ENCODE data around the gene KLHL30.
A peak's percentile ranks its signal among the peaks of the same experiment; 100 is the strongest.

Gene KLHL30

DNA sequence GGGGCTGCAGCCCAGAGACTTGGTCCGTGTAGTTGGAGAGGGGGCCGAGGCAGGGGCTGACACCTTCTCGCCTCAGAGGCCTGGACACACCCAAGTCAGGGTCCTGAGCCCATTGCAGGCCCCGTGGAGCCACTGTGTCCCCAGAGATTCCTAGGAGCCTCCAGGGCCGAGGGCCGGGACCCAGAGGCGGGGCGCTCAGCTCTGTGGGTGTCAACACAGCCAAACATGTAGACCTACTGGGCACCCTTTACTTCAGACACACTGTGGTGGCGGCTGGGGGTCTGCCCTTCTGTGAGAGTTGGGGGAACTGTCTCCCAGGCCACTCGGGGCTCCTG, 38.8 kb upstream of the KLHL30 start:
- H3K4me3 Mint-ChIP-seq, result no peak overlapping the region
- no peak overlapping the region for H3K27ac Mint-ChIP-seq
- peaks cover 11% of the 10 kb centered on the region for H3K4me1 Mint-ChIP-seq (ENCODE audit: low read depth)
- peaks cover 16% of the 10 kb centered on the region for H3K36me3 Mint-ChIP-seq (ENCODE audit: low read depth)
- H3K9me3 Mint-ChIP-seq, result no peaks in the 10 kb centered on the region
- H3K27me3 Mint-ChIP-seq, result no peaks in the 10 kb centered on the region

DNA sequence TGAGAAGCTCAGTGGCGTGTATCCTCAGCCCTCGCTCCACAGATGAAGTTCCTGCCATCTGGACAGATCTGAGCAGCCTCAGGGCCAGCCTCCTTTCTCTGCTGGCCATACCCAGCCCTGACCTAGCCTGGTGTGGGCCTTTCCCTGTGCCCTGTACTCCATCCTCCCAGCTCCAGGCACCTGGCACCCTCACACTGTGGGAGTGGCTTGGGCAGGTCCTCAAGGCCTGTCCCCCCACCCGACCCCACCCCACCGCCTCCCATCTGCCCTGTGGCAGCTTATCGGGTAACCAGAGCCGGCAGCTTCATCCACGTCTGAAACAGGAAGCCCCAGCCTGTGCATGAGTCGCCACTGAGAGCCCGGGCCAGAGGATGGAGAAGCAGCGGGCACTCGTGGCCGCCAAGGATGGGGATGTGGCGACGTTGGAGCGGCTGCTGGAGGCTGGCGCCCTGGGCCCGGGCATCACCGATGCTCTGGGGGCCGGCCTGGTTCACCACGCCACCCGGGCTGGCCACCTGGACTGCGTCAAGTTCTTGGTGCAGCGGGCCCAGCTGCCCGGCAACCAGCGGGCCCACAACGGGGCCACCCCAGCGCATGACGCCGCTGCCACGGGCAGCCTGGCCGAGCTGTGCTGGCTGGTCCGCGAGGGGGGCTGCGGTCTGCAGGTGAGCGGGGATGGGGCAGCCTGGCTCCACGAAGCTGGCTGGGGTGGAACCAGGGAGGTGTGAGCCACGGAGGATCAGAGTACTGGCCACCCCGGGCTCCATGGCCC, 38.2 kb upstream of the KLHL30 start, which contains the start of gene ESPNL:
TSS of gene ESPNL (plus strand) at position 292 of the 772 bp plus-strand sequence. CDS start at position 372, 80 bp downstream.
- Mint-ChIP-seq H3K27me3 (no peaks in the 10 kb centered on the region), H3K9me3 (no peaks in the 10 kb centered on the region), H3K27ac (peak within 1 kb of the TSS; percentile 46), H3K36me3 (ENCODE audit: low read depth) (peaks cover 11% of the 10 kb centered on the region), H3K4me3 (no peak within 1 kb of the TSS), H3K4me1 (ENCODE audit: low read depth) (peaks cover 11% of the 10 kb centered on the region)

DNA sequence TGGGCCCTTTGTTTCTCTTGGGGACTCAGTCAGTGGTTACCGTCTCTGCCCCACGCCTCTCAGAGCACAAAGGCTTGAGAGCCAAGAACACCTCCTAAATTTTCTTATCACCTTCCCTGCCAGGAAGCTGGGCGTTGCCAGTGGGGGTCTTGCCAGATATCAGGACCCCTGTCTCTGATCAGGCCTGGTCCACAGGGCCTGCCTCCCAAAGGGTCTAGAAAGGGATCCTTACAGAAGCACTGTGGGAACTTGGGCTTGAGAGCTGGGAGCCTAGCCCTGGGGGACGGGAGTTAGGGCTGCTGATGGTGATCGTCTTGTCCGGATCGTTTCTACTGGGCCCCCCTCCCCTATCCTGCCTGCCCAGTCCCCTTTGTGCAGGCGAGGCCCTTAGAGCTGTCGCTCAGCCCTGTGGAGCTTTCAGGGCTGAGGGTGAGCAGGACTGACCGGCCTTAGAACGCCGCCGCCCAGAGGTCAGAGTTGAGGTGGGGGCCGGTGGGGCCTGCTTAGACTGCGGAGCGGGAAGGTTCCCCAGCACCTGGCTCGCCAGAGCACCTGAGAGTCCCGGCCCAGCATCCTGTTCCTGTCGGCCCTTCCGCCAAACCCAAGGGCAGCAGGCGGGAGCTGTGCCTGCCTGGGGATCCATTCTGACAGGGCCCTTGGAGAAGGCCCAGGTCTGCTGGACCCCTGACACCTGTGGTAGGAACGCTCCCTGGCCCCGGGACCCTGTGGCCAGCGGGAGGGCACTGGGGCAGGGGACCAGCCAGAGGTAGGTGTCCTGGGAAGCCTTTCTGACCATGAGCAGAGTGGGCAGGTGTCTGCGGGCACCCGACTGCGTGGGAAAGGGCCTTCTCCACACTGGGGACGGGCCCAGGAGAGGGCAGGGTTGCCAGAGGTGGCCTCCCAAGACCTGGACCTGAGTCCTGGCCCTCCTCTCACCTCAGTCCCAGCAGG, 37.4 kb upstream of the KLHL30 start:
- H3K9me3 Mint-ChIP-seq, result no peaks in the 10 kb centered on the region
- peaks cover 9% of the 10 kb centered on the region for H3K36me3 Mint-ChIP-seq (ENCODE audit: low read depth)
- peaks cover 11% of the 10 kb centered on the region for H3K4me1 Mint-ChIP-seq (ENCODE audit: low read depth)
- H3K4me3 Mint-ChIP-seq, result no peak overlapping the region
- H3K27me3 Mint-ChIP-seq, result no peaks in the 10 kb centered on the region
- H3K27ac Mint-ChIP-seq, result no peak overlapping the region

DNA sequence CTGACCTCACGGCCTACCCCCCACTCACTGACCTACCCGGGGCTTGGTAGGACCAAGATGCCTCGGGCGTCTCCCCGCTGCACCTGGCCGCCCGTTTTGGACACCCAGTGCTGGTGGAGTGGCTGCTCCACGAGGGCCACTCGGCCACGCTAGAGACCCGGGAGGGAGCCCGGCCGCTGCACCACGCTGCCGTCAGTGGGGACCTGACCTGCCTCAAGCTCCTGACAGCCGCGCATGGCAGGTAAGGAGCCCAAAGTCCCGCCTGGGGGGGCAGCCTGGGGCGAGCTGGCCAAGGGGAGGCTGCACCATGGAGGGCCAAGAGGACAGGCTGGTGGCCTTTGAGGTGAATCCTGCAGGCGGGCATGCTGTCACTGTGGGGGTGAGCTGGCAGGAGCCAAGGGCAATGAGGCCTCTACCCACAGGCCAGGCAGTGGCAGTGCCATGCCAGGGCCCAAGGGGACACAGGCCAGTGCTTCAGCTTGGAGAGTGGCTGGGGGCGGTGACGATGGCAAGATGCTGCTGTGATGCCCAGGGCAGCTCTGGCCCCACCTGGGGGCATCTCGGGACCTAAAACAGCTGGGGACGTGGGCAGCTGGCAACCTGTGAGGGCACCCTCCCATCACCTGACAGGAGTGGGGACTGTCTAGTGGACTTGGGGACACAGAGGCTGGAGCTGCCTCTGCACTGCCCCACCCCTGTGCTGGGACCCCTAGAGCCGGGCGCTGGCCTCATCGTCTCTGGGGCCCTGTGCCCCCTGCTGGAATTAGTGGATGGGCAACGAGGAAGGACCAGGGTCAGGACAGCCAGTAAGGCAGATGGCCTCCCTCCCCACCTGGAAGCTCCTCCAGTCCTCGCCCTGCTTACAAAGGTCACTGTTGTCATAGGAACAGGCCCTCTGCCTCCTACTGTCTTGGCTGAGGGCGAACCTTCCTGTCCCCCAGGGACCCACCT, 36.3 kb upstream of the KLHL30 start:
- Mint-ChIP-seq H3K4me1 (ENCODE audit: low read depth) (peaks cover 11% of the 10 kb centered on the region), H3K27ac (no peak overlapping the region), H3K36me3 (ENCODE audit: low read depth) (peaks cover 5% of the 10 kb centered on the region), H3K9me3 (no peaks in the 10 kb centered on the region), H3K4me3 (no peak overlapping the region), H3K27me3 (no peaks in the 10 kb centered on the region)

DNA sequence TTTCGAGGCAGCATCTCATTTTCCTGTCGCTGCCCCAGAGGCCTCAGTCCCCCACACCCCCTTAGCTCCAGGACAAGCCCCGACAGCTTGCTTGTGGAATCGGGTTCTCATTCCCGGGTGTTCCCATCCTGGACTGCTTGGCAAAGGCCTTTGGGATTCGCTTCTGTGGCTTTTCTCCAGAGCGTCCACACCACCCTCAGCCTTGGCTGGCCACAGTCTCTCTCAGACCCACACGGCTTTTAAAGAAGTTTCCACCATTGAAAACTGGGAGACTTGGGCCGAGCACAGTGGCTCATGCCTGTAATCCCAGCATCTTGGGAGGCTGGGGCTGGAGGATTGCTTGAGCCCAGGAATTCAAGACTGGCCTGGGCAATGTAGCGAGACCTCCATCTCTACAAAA, 35.6 kb upstream of the KLHL30 start:
- no peaks in the 10 kb centered on the region for H3K27me3 Mint-ChIP-seq
- no peak overlapping the region for H3K27ac Mint-ChIP-seq
- peaks cover 16% of the 10 kb centered on the region for H3K4me1 Mint-ChIP-seq (ENCODE audit: low read depth)
- H3K4me3 Mint-ChIP-seq, result no peak overlapping the region
- peaks cover 2% of the 10 kb centered on the region for H3K36me3 Mint-ChIP-seq (ENCODE audit: low read depth)
- no peaks in the 10 kb centered on the region for H3K9me3 Mint-ChIP-seq

DNA sequence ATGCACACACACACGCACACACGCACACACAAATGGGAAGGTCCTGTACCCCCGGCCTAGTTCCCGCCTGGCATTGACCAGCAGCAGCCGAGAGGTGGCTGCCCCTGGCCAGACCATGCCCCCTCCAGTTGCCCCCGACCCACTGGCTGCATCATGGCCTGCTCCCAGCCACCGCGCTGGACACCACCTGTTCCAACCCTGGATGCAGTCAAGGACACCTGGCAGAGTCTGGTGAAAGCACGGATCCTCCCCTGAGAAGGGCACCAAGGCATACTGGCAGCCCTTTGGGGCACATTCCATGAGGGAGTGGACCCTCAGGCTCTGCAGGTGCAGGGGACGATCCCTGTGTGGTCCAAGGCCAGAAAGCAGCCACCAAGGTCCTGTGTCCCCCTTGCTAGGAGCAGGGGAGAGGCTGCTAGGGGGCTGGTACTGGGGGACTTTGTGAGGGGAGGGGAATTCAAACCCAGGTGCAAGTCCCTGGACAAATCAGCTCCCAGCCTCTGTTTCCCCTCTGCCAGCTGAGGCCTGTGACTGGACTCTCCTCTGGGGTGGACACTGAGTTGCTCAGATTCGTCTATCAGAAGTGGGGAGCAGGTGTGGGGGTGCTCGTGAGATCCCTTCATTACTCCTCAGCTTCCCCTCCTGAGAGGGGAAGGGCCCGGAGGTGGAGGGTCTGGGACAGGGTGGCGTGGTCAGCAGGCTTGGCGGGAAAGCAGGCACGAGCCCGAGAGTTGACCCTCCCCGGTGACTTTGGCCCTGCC, 34.8 kb upstream of the KLHL30 start:
- H3K27me3 Mint-ChIP-seq, result no peaks in the 10 kb centered on the region
- H3K36me3 Mint-ChIP-seq (ENCODE audit: low read depth), result no peaks in the 10 kb centered on the region
- H3K9me3 Mint-ChIP-seq, result no peaks in the 10 kb centered on the region
- peaks cover 12% of the 10 kb centered on the region for H3K4me1 Mint-ChIP-seq (ENCODE audit: low read depth)
- no peak overlapping the region for H3K4me3 Mint-ChIP-seq
- H3K27ac Mint-ChIP-seq, result no peak overlapping the region

DNA sequence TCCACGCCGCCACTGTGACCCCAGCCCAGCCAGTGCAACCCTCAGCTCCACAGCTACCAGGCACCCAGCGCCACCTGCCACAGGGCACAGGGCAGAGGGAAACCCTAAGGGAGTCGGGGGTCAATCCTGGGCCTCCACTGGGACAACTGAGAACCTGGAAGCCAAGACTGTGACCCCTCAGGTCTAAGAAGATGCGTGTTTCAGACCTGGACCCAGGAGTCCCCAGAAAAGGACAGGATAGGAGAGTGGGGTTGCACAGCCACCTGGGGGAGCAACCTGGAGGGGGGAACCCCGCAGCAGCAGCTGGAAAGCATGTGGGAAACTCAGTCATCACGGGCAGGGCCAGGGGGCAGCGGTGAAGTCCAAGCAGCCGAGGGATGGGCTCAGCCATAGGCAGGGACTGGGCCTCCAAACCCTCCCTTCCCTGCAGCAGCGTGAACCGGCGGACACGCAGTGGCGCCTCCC, 34.2 kb upstream of the KLHL30 start:
- no peak overlapping the region for H3K27ac Mint-ChIP-seq
- H3K27me3 Mint-ChIP-seq, result no peaks in the 10 kb centered on the region
- H3K4me1 Mint-ChIP-seq (ENCODE audit: low read depth), result peaks cover 9% of the 10 kb centered on the region
- no peaks in the 10 kb centered on the region for H3K36me3 Mint-ChIP-seq (ENCODE audit: low read depth)
- H3K9me3 Mint-ChIP-seq, result no peaks in the 10 kb centered on the region
- H3K4me3 Mint-ChIP-seq, result no peak overlapping the region

DNA sequence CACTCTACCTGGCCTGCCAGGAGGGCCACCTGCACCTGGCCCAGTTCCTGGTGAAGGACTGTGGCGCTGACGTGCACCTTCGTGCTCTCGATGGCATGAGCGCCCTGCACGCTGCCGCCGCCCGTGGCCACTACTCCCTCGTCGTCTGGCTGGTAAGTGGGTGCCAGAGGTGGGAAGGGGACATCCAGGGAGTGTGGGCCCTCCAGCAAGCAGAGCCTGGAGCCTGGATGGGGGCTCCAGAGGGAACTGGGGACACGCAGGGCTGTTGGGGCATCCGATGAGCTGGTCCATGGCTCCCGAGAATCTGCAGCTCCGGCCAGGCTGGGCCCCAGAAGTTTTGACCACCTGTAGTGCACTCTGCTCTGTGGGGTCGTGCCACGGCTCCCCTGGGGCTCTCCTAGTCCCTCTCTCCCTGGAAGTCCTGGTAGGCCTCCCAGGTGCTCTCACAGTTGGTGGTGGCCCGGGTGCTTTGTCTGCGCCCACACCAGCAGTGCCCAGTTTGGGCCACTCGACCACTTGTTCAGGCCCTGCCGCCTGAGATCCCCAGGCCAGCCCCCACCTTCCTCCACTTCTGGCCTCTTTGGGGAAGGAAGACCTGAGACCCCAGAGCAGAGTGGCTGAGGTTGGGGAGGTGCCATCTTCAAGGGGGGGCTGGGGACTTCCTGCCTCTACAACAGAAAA, 33.6 kb upstream of the KLHL30 start:
- no peaks in the 10 kb centered on the region for H3K36me3 Mint-ChIP-seq (ENCODE audit: low read depth)
- peaks cover 12% of the 10 kb centered on the region for H3K4me1 Mint-ChIP-seq (ENCODE audit: low read depth)
- no peak overlapping the region for H3K27ac Mint-ChIP-seq
- no peak overlapping the region for H3K4me3 Mint-ChIP-seq
- H3K27me3 Mint-ChIP-seq, result no peaks in the 10 kb centered on the region
- no peaks in the 10 kb centered on the region for H3K9me3 Mint-ChIP-seq

DNA sequence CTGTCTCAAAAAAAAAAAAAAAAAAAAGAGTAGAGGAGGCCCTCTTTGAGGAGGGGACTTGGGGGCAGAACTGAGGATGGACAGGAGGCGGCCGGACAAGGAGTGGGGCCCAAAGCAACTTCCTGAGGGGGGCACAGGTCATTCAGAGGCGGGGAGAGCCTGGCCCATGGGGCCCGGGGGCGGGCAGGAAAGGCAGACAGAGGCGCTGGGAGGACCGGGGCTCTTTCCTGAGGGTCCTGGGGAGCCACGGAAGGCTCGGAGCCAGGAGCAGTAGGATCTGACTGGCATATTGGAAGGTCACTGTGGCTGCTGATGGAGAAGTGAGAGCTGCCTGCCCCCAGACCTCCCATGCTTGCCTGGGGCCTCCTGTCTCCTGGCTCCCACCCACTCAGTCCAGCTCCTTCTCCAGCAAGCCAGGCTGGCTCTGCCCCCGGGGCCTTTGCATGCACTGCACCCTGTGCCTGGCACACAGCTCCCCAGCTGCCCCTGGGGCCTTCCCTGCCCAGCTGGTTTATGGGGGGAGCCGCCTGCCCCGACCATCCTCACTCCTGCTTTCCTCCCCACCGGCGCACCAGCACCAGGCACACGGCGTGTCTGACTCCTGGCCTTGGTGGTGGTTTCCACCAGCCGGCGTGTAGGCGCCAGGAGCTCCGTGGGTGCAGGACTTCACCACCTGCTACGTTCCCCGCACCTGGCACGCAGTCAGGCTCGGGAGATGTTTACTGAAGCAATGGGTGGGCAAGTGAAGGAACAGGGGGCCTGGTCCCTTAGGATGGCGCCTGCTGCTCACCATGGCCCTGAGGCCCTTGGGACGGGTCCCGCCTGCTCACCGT, 32.7 kb upstream of the KLHL30 start:
- no peaks in the 10 kb centered on the region for H3K36me3 Mint-ChIP-seq (ENCODE audit: low read depth)
- H3K9me3 Mint-ChIP-seq, result no peaks in the 10 kb centered on the region
- H3K4me1 Mint-ChIP-seq (ENCODE audit: low read depth), result peaks cover 12% of the 10 kb centered on the region
- H3K27ac Mint-ChIP-seq, result no peak overlapping the region
- no peaks in the 10 kb centered on the region for H3K27me3 Mint-ChIP-seq
- no peak overlapping the region for H3K4me3 Mint-ChIP-seq

DNA sequence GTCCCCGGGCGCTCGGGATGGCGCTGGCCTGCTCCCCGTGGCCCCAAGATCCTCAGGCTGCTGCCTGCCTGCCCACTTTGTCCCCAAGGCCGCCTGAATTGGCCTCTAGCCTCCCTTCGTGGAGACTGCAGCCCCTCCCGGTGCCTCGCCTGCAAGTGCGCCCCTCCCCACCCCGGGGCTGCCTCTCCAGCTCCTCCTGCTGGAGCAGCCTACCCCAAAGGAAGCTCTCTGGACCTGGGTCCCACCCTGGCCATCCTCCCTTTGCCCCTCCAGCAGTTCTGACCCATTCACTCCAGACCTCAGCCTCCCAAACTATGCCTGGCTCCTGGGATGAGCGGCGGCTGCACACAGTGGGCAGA, 32.1 kb upstream of the KLHL30 start:
- no peak overlapping the region for H3K4me3 Mint-ChIP-seq
- H3K4me1 Mint-ChIP-seq (ENCODE audit: low read depth), result peaks cover 12% of the 10 kb centered on the region
- H3K9me3 Mint-ChIP-seq, result no peaks in the 10 kb centered on the region
- H3K36me3 Mint-ChIP-seq (ENCODE audit: low read depth), result no peaks in the 10 kb centered on the region
- H3K27me3 Mint-ChIP-seq, result no peaks in the 10 kb centered on the region
- no peak overlapping the region for H3K27ac Mint-ChIP-seq

DNA sequence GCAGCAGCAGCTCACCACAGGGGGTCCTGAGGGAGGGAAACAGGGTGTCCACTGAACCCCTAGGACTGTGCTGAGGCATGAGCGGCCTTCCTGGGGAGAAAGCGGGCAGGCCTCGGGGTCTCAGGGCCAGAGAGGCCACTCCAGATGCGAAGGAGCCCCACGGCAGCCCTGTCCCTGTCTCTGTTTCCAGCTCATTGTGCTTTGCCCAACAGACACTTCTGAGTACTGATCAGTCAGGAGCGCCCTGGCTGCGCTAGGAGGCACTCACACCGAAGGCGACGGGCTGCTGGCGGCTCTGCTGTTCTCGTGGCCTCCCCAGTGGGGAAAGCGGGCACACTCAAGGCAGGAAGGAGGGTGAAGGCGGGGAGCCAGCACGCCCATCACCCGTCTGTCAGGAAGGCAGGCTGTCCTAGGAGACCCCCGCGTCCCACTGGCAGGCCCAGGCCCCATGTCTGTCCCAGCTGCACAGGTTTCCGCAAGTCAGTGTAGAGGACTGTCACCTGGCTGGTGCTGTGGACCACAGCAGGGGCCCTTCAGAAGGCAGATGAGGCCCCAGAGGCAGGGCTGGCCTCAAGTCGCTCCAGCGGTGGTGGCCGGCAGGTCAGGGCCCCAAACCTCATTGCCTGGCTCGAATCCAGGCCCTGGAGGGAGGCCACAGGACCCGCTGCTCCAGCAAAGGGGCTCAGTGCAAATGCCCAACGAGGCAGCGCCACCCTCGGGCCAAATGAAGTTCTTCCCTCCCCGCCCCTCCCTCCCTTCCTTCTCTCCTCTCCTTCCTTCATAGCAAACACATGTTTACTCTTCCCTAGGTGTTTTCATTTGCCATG, 31.6 kb upstream of the KLHL30 start:
- no peaks in the 10 kb centered on the region for H3K36me3 Mint-ChIP-seq (ENCODE audit: low read depth)
- no peaks in the 10 kb centered on the region for H3K9me3 Mint-ChIP-seq
- no peak overlapping the region for H3K4me3 Mint-ChIP-seq
- H3K27me3 Mint-ChIP-seq, result no peaks in the 10 kb centered on the region
- H3K4me1 Mint-ChIP-seq (ENCODE audit: low read depth), result peaks cover 12% of the 10 kb centered on the region
- H3K27ac Mint-ChIP-seq, result no peak overlapping the region

All from stimulated activated naive CD8-positive, alpha-beta T cell treated with anti-CD3 and anti-CD28 coated beads, Interleukin-15, Interleukin-2, amounts not matched to agents 100 ng/mL and 50 ng/mL, for 24 hours (primary cell).